CD14-positive monocyte (primary cell): ENCODE data around the gene PTPRN2. TPM values are rescaled to one million over a fixed set of nuclear protein-coding genes. Genes with fewer than 3 reads are reported as not detected.

Experiments used
- DNase-seq, 3 donors: peaks; one replicate each; pipeline ENCODE4 v3.0.0-alpha.2; 2011 to 2022
- H2AFZ ChIP-seq: 2 replicates; pipeline ENCODE4 v1.6.0; 2012; ENCODE audit warnings: mild to moderate bottlenecking, low read depth, low read length, inconsistent platforms; ENCODE audit not compliant: insufficient read depth, poor library complexity, severe bottlenecking
- H3K27ac ChIP-seq, 2 donors: 1 replicate in 1 of 2; 2 replicates in 1 of 2; pipeline ENCODE4 v1.5.1; 2012 to 2013; ENCODE audit warnings: low read length in 2 of 2, control low read depth in 1 of 2, inconsistent platforms in 1 of 2, low read depth in 1 of 2, mild to moderate bottlenecking in 1 of 2
- H3K27me3 ChIP-seq, 2 donors: one replicate each; pipeline versions ENCODE4 v1.6.0 to v1.6.1; 2011 to 2013; ENCODE audit warnings: low read length in 2 of 2; ENCODE audit not compliant: control insufficient read depth in 2 of 2, insufficient read depth in 2 of 2
- H3K36me3 ChIP-seq, 2 donors: replicated peaks in 1 of 2; 1 replicate in 1 of 2; 2 replicates in 1 of 2; pipeline versions ENCODE4 v1.5.1 to v1.6.1; 2012 to 2013; ENCODE audit warnings: low read length in 2 of 2, control low read depth in 1 of 2, inconsistent platforms in 1 of 2, mild to moderate bottlenecking in 1 of 2; ENCODE audit not compliant: insufficient read depth in 2 of 2, control insufficient read depth in 1 of 2
- H3K4me1 ChIP-seq, 2 donors: 1 replicate in 1 of 2; 2 replicates in 1 of 2; pipeline versions ENCODE4 v1.5.1 to v1.6.1; 2012 to 2013; ENCODE audit warnings: low read length in 2 of 2, control low read depth in 1 of 2, inconsistent platforms in 1 of 2, mild to moderate bottlenecking in 1 of 2, moderate library complexity in 1 of 2; ENCODE audit not compliant: insufficient read depth in 2 of 2, control insufficient read depth in 1 of 2
- H3K4me2 ChIP-seq: replicated peaks from 2 replicates; pipeline ENCODE3; 2012; ENCODE audit warnings: low read length, moderate library complexity, mild to moderate bottlenecking; ENCODE audit not compliant: poor library complexity, severe bottlenecking; ENCODE audit errors: extremely low read depth
- H3K4me3 ChIP-seq, 3 experiments: fragments of 200-600 bp in 1 of 3; sonication (generic) in 1 of 3; replicated peaks in 1 of 3; 1 replicate in 2 of 3; 2 replicates in 1 of 3; pipeline ENCODE4 v1.5.1; 2011 to 2013; ENCODE audit warnings: low read length in 3 of 3, mild to moderate bottlenecking in 3 of 3, control low read depth in 2 of 3, low read depth in 2 of 3, inconsistent platforms in 1 of 3, moderate library complexity in 1 of 3
- H3K79me2 ChIP-seq: 2 replicates; pipeline ENCODE4 v1.6.0; 2012; ENCODE audit warnings: mild to moderate bottlenecking, control low read depth, inconsistent platforms, low read length, moderate library complexity; ENCODE audit not compliant: insufficient read depth
- H3K9ac ChIP-seq: 2 replicates; pipeline ENCODE4 v1.6.0; 2017; ENCODE audit warnings: low read length, mild to moderate bottlenecking; ENCODE audit not compliant: insufficient read depth, poor library complexity, severe bottlenecking
- H3K9me3 ChIP-seq, 2 donors: replicated peaks in 1 of 2; 1 replicate in 1 of 2; 2 replicates in 1 of 2; pipeline versions ENCODE4 v1.5.1 to v1.6.1; 2012 to 2013; ENCODE audit warnings: low read length in 2 of 2, control low read depth in 1 of 2; ENCODE audit not compliant: control insufficient read depth in 1 of 2, insufficient read depth in 1 of 2
- H4K20me1 ChIP-seq: 2 replicates; pipeline ENCODE4 v1.6.0; 2012; ENCODE audit warnings: mild to moderate bottlenecking, low read length, control low read depth, moderate library complexity; ENCODE audit not compliant: insufficient read depth
- H3K27ac Mint-ChIP-seq, 7 donors: one replicate each; pipeline ENCODE4 v1.8.0; 2020; ENCODE audit warnings: mild to moderate bottlenecking in 7 of 7, mixed read lengths in 7 of 7, moderate library complexity in 6 of 7, inconsistent platforms in 2 of 7
- H3K27me3 Mint-ChIP-seq, 3 donors: one replicate each; pipeline ENCODE4 v1.8.0; 2021 to 2022; ENCODE audit warnings: low read depth in 3 of 3, mild to moderate bottlenecking in 3 of 3, mixed read lengths in 3 of 3, moderate library complexity in 3 of 3, inconsistent platforms in 1 of 3
- H3K36me3 Mint-ChIP-seq, 2 donors: one replicate each; pipeline ENCODE4 v1.8.0; 2020; ENCODE audit warnings: mixed read lengths in 2 of 2, inconsistent platforms in 1 of 2, mild to moderate bottlenecking in 1 of 2
- H3K4me1 Mint-ChIP-seq: one replicate; pipeline ENCODE4 v1.8.0; 2020; ENCODE audit warnings: mild to moderate bottlenecking, mixed read lengths
- H3K4me3 Mint-ChIP-seq, 2 donors: one replicate each; pipeline ENCODE4 v1.8.0; 2020; ENCODE audit warnings: mild to moderate bottlenecking in 2 of 2, mixed read lengths in 2 of 2, moderate library complexity in 1 of 2
- H3K9me3 Mint-ChIP-seq, 7 donors: one replicate each; pipeline ENCODE4 v1.8.0; 2020 to 2022; ENCODE audit warnings: mixed read lengths in 7 of 7, mild to moderate bottlenecking in 6 of 7, moderate library complexity in 6 of 7, inconsistent platforms in 2 of 7
- WGBS: methylation state at CpG from one replicate; pipeline ENCODE4 v1.1.5; 2013; ENCODE audit warnings: missing lambda C conversion rate; ENCODE audit not compliant: insufficient coverage; 5-methylcytosine and 5-hydroxymethylcytosine counted together
- intact Hi-C, 2 donors: fragments of 100-400 bp; cut with micrococcal nuclease; formaldehyde crosslinking; loops; one replicate each; pipeline versions ENCODE4 v1.15.0 to v1.15.1; 2023
- polyA plus RNA-seq, 3 donors: library from polyadenylated mRNA; depleted of rRNA in 1 of 3; unstranded in 2 of 3; stranded (reverse) in 1 of 3; fragments of 300-500 nt in 2 of 3; fragments of >200 nt in 1 of 3; fragmentation: Illumina TruSeq in 2 of 3; gene quantifications; 1 replicate in 2 of 3; 2 replicates in 1 of 3; pipeline ENCODE4 v1.2.3, GENCODE V29; 2012 to 2021
- TF ChIP-seq, protein P1 (sequence below): fragments of 200-600 bp; IDR thresholded peaks from one replicate; pipeline ENCODE4 v1.8.0; 2022; ENCODE audit warnings: antibody characterized with exemption, mild to moderate bottlenecking

Gene PTPRN2
- polyA plus RNA-seq, 3 donors: 0.25 to 1.4 (median 0.97) TPM

DNA sequence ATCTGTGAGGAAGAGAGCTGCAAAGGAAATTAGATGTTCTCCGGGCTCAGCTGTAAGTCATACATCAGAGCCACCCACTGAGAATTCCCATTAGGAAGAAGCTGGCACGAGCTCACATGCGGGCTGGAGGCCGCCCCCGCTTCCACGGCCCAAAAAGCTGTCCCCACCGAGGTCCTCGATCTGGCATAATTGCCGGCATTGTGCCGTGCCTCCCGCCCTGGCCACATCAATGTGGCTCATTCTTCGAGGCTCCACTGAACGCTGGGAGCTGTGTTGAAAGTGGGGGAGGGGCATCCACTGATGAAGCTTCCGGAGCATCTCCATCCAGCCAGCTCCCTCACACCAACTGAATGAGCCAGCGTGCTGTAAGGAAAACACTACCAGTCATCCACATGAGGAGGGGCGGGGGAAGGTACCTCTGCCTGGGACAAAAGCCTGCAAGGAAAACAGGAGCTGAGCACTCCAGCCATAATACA is 173.1 kb downstream of the PTPRN2 start:
- no peak overlapping the region for H3K4me3 Mint-ChIP-seq
- intact Hi-C loops: no loop called here
- Histone ChIP-seq H3K4me1 (no peaks in the 10 kb centered on the region), H3K4me3 (no peak overlapping the region), H3K27ac (no peak overlapping the region), H3K9ac (no peak overlapping the region), H3K4me2 (no peak overlapping the region), H4K20me1 (no peaks in the 10 kb centered on the region), H3K36me3 (no peaks in the 10 kb centered on the region), H3K79me2 (no peaks in the 10 kb centered on the region), H3K9me3 (peaks cover 11 to 20% of the 10 kb centered on the region in 2 donors), H2AFZ (no peak overlapping the region), H3K27me3 (no peaks in the 10 kb centered on the region)
- TF ChIP-seq, protein P1, sequence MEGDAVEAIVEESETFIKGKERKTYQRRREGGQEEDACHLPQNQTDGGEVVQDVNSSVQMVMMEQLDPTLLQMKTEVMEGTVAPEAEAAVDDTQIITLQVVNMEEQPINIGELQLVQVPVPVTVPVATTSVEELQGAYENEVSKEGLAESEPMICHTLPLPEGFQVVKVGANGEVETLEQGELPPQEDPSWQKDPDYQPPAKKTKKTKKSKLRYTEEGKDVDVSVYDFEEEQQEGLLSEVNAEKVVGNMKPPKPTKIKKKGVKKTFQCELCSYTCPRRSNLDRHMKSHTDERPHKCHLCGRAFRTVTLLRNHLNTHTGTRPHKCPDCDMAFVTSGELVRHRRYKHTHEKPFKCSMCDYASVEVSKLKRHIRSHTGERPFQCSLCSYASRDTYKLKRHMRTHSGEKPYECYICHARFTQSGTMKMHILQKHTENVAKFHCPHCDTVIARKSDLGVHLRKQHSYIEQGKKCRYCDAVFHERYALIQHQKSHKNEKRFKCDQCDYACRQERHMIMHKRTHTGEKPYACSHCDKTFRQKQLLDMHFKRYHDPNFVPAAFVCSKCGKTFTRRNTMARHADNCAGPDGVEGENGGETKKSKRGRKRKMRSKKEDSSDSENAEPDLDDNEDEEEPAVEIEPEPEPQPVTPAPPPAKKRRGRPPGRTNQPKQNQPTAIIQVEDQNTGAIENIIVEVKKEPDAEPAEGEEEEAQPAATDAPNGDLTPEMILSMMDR: no peak
- H3K4me1 Mint-ChIP-seq: no peaks in the 10 kb centered on the region
- WGBS: 86% methylated on average over 6 of the region's 16 CpGs
- no peaks in the 10 kb centered on the region for H3K36me3 Mint-ChIP-seq
- no peak overlapping the region for H3K27ac Mint-ChIP-seq
- DNase-seq: no peak
- peaks cover 0 to 2% (median 0%) of the 10 kb centered on the region in 3 donors for H3K27me3 Mint-ChIP-seq
- peaks cover 0 to 17% (median 8%) of the 10 kb centered on the region in 7 donors for H3K9me3 Mint-ChIP-seq

DNA sequence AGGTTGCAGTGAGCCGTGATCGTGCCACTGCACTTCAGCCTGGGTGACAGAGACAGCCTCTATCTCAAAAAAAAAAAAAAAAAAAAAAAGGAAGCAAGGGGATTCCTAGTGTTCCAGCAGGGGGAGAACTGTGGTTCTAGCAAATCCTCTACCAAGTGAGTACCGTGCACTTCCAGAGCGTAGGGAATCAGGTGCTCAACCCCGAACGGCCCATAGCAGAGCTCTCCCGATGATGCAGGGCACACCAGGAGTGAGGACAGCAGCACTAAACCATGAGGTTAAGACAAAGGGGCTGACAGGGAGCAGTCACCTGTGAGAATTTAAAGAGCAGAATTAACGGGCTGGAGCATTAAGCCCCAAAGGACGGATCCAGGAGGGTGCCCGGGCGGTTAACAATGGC is 173.6 kb downstream of the PTPRN2 start:
- DNase-seq: no peak
- no peaks in the 10 kb centered on the region for H4K20me1 ChIP-seq
- Mint-ChIP-seq H3K4me1 (no peaks in the 10 kb centered on the region), H3K9me3 (peaks cover 0 to 14% (median 6%) of the 10 kb centered on the region in 7 donors), H3K36me3 (no peaks in the 10 kb centered on the region), H3K27me3 (peaks cover 0 to 2% (median 1%) of the 10 kb centered on the region in 3 donors), H3K27ac (no peak overlapping the region), H3K4me3 (no peak overlapping the region)
- H3K36me3 ChIP-seq: no peaks in the 10 kb centered on the region
- peaks cover 10 to 15% of the 10 kb centered on the region in 2 donors for H3K9me3 ChIP-seq
- no peaks in the 10 kb centered on the region for H3K79me2 ChIP-seq
- intact Hi-C loops: no loop called here
- H3K4me3 ChIP-seq: no peak overlapping the region
- H2AFZ ChIP-seq: no peak overlapping the region
- WGBS: 89% methylated on average over 8 of the region's 11 CpGs
- no peak overlapping the region for H3K27ac ChIP-seq
- TF ChIP-seq, protein P1: no peak
- H3K9ac ChIP-seq: no peak overlapping the region
- H3K27me3 ChIP-seq: no peaks in the 10 kb centered on the region
- no peaks in the 10 kb centered on the region for H3K4me1 ChIP-seq
- no peak overlapping the region for H3K4me2 ChIP-seq
